SU-DHL-6 (cell line): ENCODE results near the gene FBXO11.

Experiments used
- H2AFZ ChIP-seq: fragments of 200-600 bp; sonication (generic); 2 replicates; pipeline ENCODE4 v1.6.1; 2014; ENCODE audit warnings: low read depth, mild to moderate bottlenecking, moderate library complexity, mixed read lengths, antibody characterized with exemption, low read length; ENCODE audit not compliant: severe bottlenecking
- H3F3A ChIP-seq: fragments of 200-600 bp; shearing (Covaris generic); 2 replicates; pipeline ENCODE4 v1.6.0; 2016; ENCODE audit warnings: antibody characterized with exemption, mild to moderate bottlenecking; ENCODE audit not compliant: insufficient read depth
- H3K27ac ChIP-seq: fragments of 200-600 bp; sonication (generic); 2 replicates; pipeline ENCODE4 v1.5.1; 2016; ENCODE audit warnings: low read depth, mild to moderate bottlenecking, low read length, moderate library complexity, mixed read lengths
- H3K27me3 ChIP-seq: fragments of 200-600 bp; sonication (generic), shearing (Covaris generic); 2 replicates; pipeline ENCODE4 v1.6.0; 2014; ENCODE audit warnings: mild to moderate bottlenecking, low read length
- H3K36me3 ChIP-seq: fragments of 200-600 bp; sonication (generic); 2 replicates; pipeline ENCODE4 v1.6.1; 2014; ENCODE audit warnings: mild to moderate bottlenecking, low read length, mixed read lengths
- H3K4me2 ChIP-seq: fragments of 300-600, 200-600 bp; shearing (Covaris generic), sonication (generic); 2 replicates; pipeline ENCODE4 v1.6.0; 2014; ENCODE audit warnings: low read length, low read depth, mild to moderate bottlenecking; ENCODE audit not compliant: poor library complexity, severe bottlenecking
- H3K4me3 ChIP-seq: fragments of 200-600 bp; sonication (generic); 2 replicates; pipeline ENCODE4 v1.5.1; 2014; ENCODE audit warnings: antibody characterized with exemption, low read length, mild to moderate bottlenecking, mixed read lengths; ENCODE audit not compliant: insufficient read depth, poor library complexity, severe bottlenecking
- H3K79me2 ChIP-seq: fragments of 200-600 bp; sonication (generic); 2 replicates; pipeline ENCODE4 v1.6.1; 2014; ENCODE audit warnings: mild to moderate bottlenecking, low read length, moderate library complexity; ENCODE audit not compliant: insufficient read depth
- H3K9ac ChIP-seq: fragments of 200-600 bp; sonication (generic); 2 replicates; pipeline ENCODE4 v1.7.0; 2014; ENCODE audit warnings: mild to moderate bottlenecking, low read length
- H3K9me2 ChIP-seq: fragments of 200-600 bp; sonication (generic); replicated peaks from 2 replicates; pipeline ENCODE4 v1.6.1; 2014; ENCODE audit warnings: low read length; ENCODE audit not compliant: insufficient read depth
- H3K9me3 ChIP-seq: fragments of 200-600 bp; sonication (generic); 2 replicates; pipeline ENCODE4 v1.6.1; 2014; ENCODE audit warnings: low read length, mixed read lengths; ENCODE audit not compliant: insufficient read depth
- H4K20me1 ChIP-seq: fragments of 200-600 bp; sonication (generic); 2 replicates; pipeline ENCODE4 v1.6.1; 2014; ENCODE audit warnings: low read depth, mild to moderate bottlenecking, antibody characterized with exemption, low read length, moderate library complexity, mixed read lengths
- CTCF ChIP-seq: fragments of 200-600 bp; sonication (generic); IDR thresholded peaks from one replicate; pipeline ENCODE4 v1.5.1; 2017; ENCODE audit warnings: antibody characterized with exemption, mild to moderate bottlenecking, low read length, moderate library complexity; ENCODE audit not compliant: insufficient read depth, poor library complexity, severe bottlenecking
- EZH2phosphoT487 ChIP-seq: fragments of 200-600 bp; sonication (generic), shearing (Covaris generic); conservative IDR thresholded peaks from 2 replicates; pipeline ENCODE4 v1.6.1; 2018; ENCODE audit warnings: mild to moderate bottlenecking, antibody characterized with exemption, low read length, moderate library complexity, mixed read lengths

FBXO11 gene

DNA sequence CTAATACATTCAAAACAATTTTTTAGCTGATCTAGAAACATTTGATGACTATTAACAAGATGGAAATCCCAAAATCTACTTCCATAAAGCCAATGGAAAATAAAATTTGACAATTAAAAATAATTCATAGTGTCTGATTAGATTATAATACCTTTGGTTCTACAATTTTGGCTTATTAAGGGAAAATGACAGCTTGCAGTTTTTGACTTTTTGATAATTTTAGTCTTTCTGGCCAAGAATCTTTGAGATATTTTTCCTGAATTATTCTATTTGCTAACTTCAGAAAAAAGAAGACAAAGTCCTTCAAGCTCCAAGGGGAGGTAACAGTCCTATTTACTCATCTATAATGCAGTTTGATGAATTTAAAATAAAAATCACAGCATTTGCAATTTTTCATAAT, 83.8 kb downstream of the FBXO11 start:
- no peaks in the 10 kb centered on the region for H3K9me2 ChIP-seq

DNA sequence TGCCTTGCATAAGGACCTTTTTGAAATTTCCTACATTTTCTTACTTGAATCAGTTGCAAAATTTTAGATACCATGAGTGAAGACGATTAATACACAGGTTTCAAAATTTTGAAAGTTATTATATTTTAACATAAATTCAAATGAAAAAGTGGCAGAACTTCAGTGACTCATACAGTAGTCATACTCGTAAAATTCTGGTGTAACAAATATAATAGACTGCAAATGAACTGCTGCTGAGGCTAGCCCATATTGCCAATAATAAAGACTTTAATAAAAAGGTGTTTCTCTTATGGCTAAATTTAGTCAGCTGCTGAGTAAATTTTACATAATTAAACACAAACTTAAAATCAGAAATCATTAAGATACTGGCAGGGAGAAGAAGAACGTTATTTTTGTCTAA, 86.5 kb downstream of the FBXO11 start:
- peaks cover 8% of the 10 kb centered on the region; the same call in 1 of the 2 replicates for H3F3A ChIP-seq
- H3K27me3 ChIP-seq, result no peaks in the 10 kb centered on the region
- H4K20me1 ChIP-seq, result no peaks in the 10 kb centered on the region
- no peak overlapping the region for H3K27ac ChIP-seq
- H3K4me2 ChIP-seq, result no peak overlapping the region
- H3K9me2 ChIP-seq, result no peaks in the 10 kb centered on the region
- H3K79me2 ChIP-seq, result no peaks in the 10 kb centered on the region
- H3K9ac ChIP-seq, result no peak overlapping the region
- no peak overlapping the region for H3K4me3 ChIP-seq
- TF ChIP-seq EZH2phosphoT487 (no peak), CTCF (no peak)
- no peaks in the 10 kb centered on the region for H3K9me3 ChIP-seq
- H2AFZ ChIP-seq, result no peak overlapping the region
- peaks cover 32% of the 10 kb centered on the region for H3K36me3 ChIP-seq

More for the DNA sequence above, 83.8 kb downstream of the FBXO11 start:
- Histone ChIP-seq H4K20me1 (no peaks in the 10 kb centered on the region), H3K79me2 (no peaks in the 10 kb centered on the region), H3K9ac (no peak overlapping the region), H3K4me3 (no peak overlapping the region), H3F3A (peaks cover 11% of the 10 kb centered on the region; the same call in 1 of the 2 replicates), H3K4me2 (no peak overlapping the region), H3K27ac (no peak overlapping the region), H2AFZ (no peak overlapping the region), H3K36me3 (peaks cover 34% of the 10 kb centered on the region), H3K27me3 (no peaks in the 10 kb centered on the region), H3K9me3 (no peaks in the 10 kb centered on the region)
- no peak for TF ChIP-seq EZH2phosphoT487

- peaks cover 35% of the 10 kb centered on the region for H3K36me3 ChIP-seq
- no peak for TF ChIP-seq CTCF
- no peak for TF ChIP-seq EZH2phosphoT487
- no peaks in the 10 kb centered on the region for H4K20me1 ChIP-seq
- no peaks in the 10 kb centered on the region for H3K9me3 ChIP-seq
- H3K4me2 ChIP-seq, result no peak overlapping the region
- H3K4me3 ChIP-seq, result no peak overlapping the region
- H3K27me3 ChIP-seq, result no peaks in the 10 kb centered on the region
- H2AFZ ChIP-seq, result no peak overlapping the region
- no peaks in the 10 kb centered on the region for H3K79me2 ChIP-seq
- no peak overlapping the region for H3K27ac ChIP-seq
- peaks cover 14% of the 10 kb centered on the region for H3F3A ChIP-seq
- no peaks in the 10 kb centered on the region for H3K9me2 ChIP-seq
- H3K9ac ChIP-seq, result no peak overlapping the region
Observed at GRCh38 chr2:47818777-47819176, 87.5 kb downstream of the FBXO11 start.

GRCh38 chr2:47815764-47816163, 90.5 kb downstream of the FBXO11 start:
- Histone ChIP-seq H3K4me3 (no peak overlapping the region), H3K79me2 (no peaks in the 10 kb centered on the region), H3K9me2 (no peaks in the 10 kb centered on the region), H3K36me3 (peaks cover 38% of the 10 kb centered on the region), H3K9me3 (no peaks in the 10 kb centered on the region), H3K4me2 (no peak overlapping the region), H2AFZ (no peak overlapping the region), H3K27ac (no peak overlapping the region), H3K27me3 (no peaks in the 10 kb centered on the region), H3F3A (peaks cover 36% of the 10 kb centered on the region), H4K20me1 (no peaks in the 10 kb centered on the region), H3K9ac (no peak overlapping the region)
- TF ChIP-seq CTCF (no peak), EZH2phosphoT487 (no peak)
